Esophagus muscularis mucosa (tissue), 4 donors: ENCODE results near the gene SH3RF3. TPM values are rescaled to one million over a fixed set of nuclear protein-coding genes. Genes with fewer than 3 reads are reported as not detected.

Experiments used
- DNase-seq: peaks from one replicate; pipeline ENCODE4 v3.0.0-alpha.2; 2017; ENCODE audit errors: extremely low spot score
- H3K27ac ChIP-seq, 4 donors: fragments of 200-600 bp; sonication (generic); replicated peaks in 1 of 4; 1 replicate in 3 of 4; 2 replicates in 1 of 4; pipeline ENCODE4 v1.5.1; 2016 to 2019; ENCODE audit warnings: mild to moderate bottlenecking in 1 of 4
- H3K27me3 ChIP-seq, 4 donors: fragments of 200-600 bp; sonication (generic); one replicate each; pipeline versions ENCODE4 v1.5.1 to v1.6.0; 2016 to 2019
- H3K36me3 ChIP-seq, 4 donors: fragments of 200-600 bp; sonication (generic); one replicate each; pipeline ENCODE4 v1.5.1; 2016 to 2019
- H3K4me1 ChIP-seq, 4 donors: fragments of 200-600 bp; sonication (generic); one replicate each; pipeline ENCODE4 v1.5.1; 2016 to 2019
- H3K4me3 ChIP-seq, 4 donors: fragments of 200-600 bp; sonication (generic); 1 replicate in 2 of 4; 2 replicates in 2 of 4; pipeline ENCODE4 v1.5.1; 2016 to 2019; ENCODE audit warnings: mild to moderate bottlenecking in 4 of 4, moderate library complexity in 1 of 4
- H3K9me3 ChIP-seq, 4 donors: fragments of 200-600 bp; sonication (generic); 1 replicate in 3 of 4; 2 replicates in 1 of 4; pipeline ENCODE4 v1.5.1; 2016 to 2019
- CTCF ChIP-seq, 3 experiments: fragments of 200-600 bp in 2 of 3; fragments of 450-650 bp in 1 of 3; sonication (generic) in 2 of 3; IDR thresholded peaks; one replicate each; pipeline ENCODE4 v1.5.1; 2017 to 2019; ENCODE audit warnings: antibody characterized with exemption in 3 of 3, mild to moderate bottlenecking in 2 of 3, moderate library complexity in 1 of 3
- EP300 ChIP-seq: sonication (generic); formaldehyde crosslinking; IDR thresholded peaks from one replicate; pipeline ENCODE4 v1.6.1; 2017; ENCODE audit warnings: antibody characterized with exemption
- POLR2A ChIP-seq: fragments of 450-650 bp; IDR thresholded peaks from one replicate; pipeline ENCODE4 v1.6.1; 2017; ENCODE audit warnings: antibody characterized with exemption, moderate library complexity, mild to moderate bottlenecking, low read depth
- POLR2AphosphoS5 ChIP-seq, 2 donors: sonication (generic); formaldehyde crosslinking; IDR thresholded peaks; one replicate each; pipeline ENCODE4 v1.6.1; 2017; ENCODE audit warnings: antibody characterized with exemption in 2 of 2
- WGBS: methylation state at CpG from one replicate; pipeline ENCODE4 v1.1.5; 2018; 5-methylcytosine and 5-hydroxymethylcytosine counted together
- intact Hi-C: fragments of 100-400 bp; cut with DNase I; formaldehyde crosslinking; loops from one replicate; pipeline ENCODE4 v1.15.1; 2023
- total RNA-seq, 4 donors: library from RNA; depleted of rRNA; stranded (reverse); fragments of >200 nt; gene quantifications; one replicate each; pipeline versions ENCODE4 v1.1.0 to v1.2.1, GENCODE V29; 2016

SH3RF3 gene
- total RNA-seq, 4 donors from 2014 or later = 6.3 to 17.5 (median 11.3) TPM

- H3K9me3 ChIP-seq = no peaks in the 10 kb centered on the region
- no peaks in the 10 kb centered on the region for H3K27me3 ChIP-seq
- DNase-seq = no peak
- H3K27ac ChIP-seq = no peak overlapping the region
- H3K4me1 ChIP-seq = peaks cover 0 to 7% (median 0%) of the 10 kb centered on the region in 4 donors
- 94% methylated on average over 5 of the region's 5 CpGs for WGBS
- peaks cover 0 to under 1% (median 0%) of the 10 kb centered on the region in 4 donors for H3K36me3 ChIP-seq
- TF ChIP-seq EP300 = no peak
- no peak for TF ChIP-seq CTCF (IDR thresholded peaks at IDR 0.05)
- TF ChIP-seq POLR2AphosphoS5 (IDR thresholded peaks at IDR 0.05) = no peak
- TF ChIP-seq POLR2A = no peak
- intact Hi-C loops = no loop called here
- no peak overlapping the region for H3K4me3 ChIP-seq
These were observed 334.9 kb downstream of the SH3RF3 start for GRCh38 chr2:109463891-109464290.

GRCh38 chr2:109466674-109467575 lies 337.9 kb downstream of the SH3RF3 start:
- H3K4me1 ChIP-seq = peaks cover 0 to 7% (median 0%) of the 10 kb centered on the region in 4 donors
- no peaks in the 10 kb centered on the region for H3K36me3 ChIP-seq
- no peaks in the 10 kb centered on the region for H3K27me3 ChIP-seq
- H3K4me3 ChIP-seq = no peak overlapping the region
- intact Hi-C loops = no loop called here
- TF ChIP-seq CTCF (IDR thresholded peaks at IDR 0.05) (no peak), EP300 (no peak), POLR2AphosphoS5 (IDR thresholded peaks at IDR 0.05) (no peak), POLR2A (no peak)
- peak overlapping the region in 1 of 4 donors; percentile 21 for H3K27ac ChIP-seq
- no peak for DNase-seq
- 81% methylated on average over 8 of the region's 8 CpGs for WGBS
- H3K9me3 ChIP-seq = no peaks in the 10 kb centered on the region

GRCh38 chr2:109467701-109468100 lies 338.7 kb downstream of the SH3RF3 start:
- TF ChIP-seq CTCF (IDR thresholded peaks at IDR 0.05) (no peak), POLR2A (no peak), EP300 (no peak), POLR2AphosphoS5 (IDR thresholded peaks at IDR 0.05) (no peak)
- WGBS = 93% methylated on average over 9 of the region's 9 CpGs
- Histone ChIP-seq H3K4me1 (peaks cover 0 to 10% (median 4%) of the 10 kb centered on the region in 4 donors), H3K27me3 (no peaks in the 10 kb centered on the region), H3K9me3 (no peaks in the 10 kb centered on the region), H3K36me3 (no peaks in the 10 kb centered on the region), H3K27ac (no peak overlapping the region), H3K4me3 (no peak overlapping the region)
- intact Hi-C loops = no loop called here
- DNase-seq = no peak

GRCh38 chr2:109468893-109469292 lies 339.9 kb downstream of the SH3RF3 start:
- no peaks in the 10 kb centered on the region for H3K36me3 ChIP-seq
- no peaks in the 10 kb centered on the region for H3K27me3 ChIP-seq
- TF ChIP-seq EP300 (no peak), POLR2A (no peak), CTCF (IDR thresholded peaks at IDR 0.05) (no peak), POLR2AphosphoS5 (IDR thresholded peaks at IDR 0.05) (no peak)
- intact Hi-C loops = no loop called here
- peaks cover 0 to 14% (median 4%) of the 10 kb centered on the region in 4 donors for H3K4me1 ChIP-seq
- no peak for DNase-seq
- no peaks in the 10 kb centered on the region for H3K9me3 ChIP-seq
- no peak overlapping the region for H3K27ac ChIP-seq
- H3K4me3 ChIP-seq = no peak overlapping the region
- 96% methylated on average over 7 of the region's 7 CpGs for WGBS
